Right lobe of liver (tissue), 4 donors: ENCODE measurements around the gene ACSL1.

Experiments
- CTCF ChIP-seq, 4 donors: fragments of 200-600 bp in 3 of 4; fragments of 450-650 bp in 1 of 4; IDR thresholded peaks; one replicate each; pipeline versions ENCODE4 v1.5.1 to v1.8.0; 2016 to 2022; ENCODE audit warnings: antibody characterized with exemption in 4 of 4, mild to moderate bottlenecking in 2 of 4
- POLR2A ChIP-seq: fragments of 450-650 bp; IDR thresholded peaks from one replicate; pipeline ENCODE4 v1.6.1; 2017; ENCODE audit warnings: antibody characterized with exemption, mild to moderate bottlenecking
- donor health status: DM: no; HTN: no; CAD: no.
- donor health status: DM: no; HTN: no; CAD: no.
- donor health status: DM: no; HTN: yes; CAD: no.

GRCh38 chr4:184836613-184837012 is 10.8 kb upstream of the ACSL1 start:
- TF ChIP-seq CTCF (IDR thresholded peaks at IDR 0.05) (no peak), POLR2A (no peak)
